HG03457 (cell line): Measurements from ENCODE around the gene MAGI2.

ENCODE experiments used
- ATAC-seq: cut with Tn5 transposase; IDR thresholded peaks from one replicate; pipeline ENCODE4 v1.9.1; 2021; ENCODE audit warnings: moderate number of reproducible peaks; ENCODE audit not compliant: unreplicated experiment

The MAGI2 gene

GRCh38 chr7:78448911-78449310 is 1004.6 kb downstream of the MAGI2 start:
- no peak for ATAC-seq

GRCh38 chr7:78444267-78444666 is 1009.2 kb downstream of the MAGI2 start:
- ATAC-seq: no peak

- ATAC-seq: no peak
These were observed 1009.7 kb downstream of the MAGI2 start for GRCh38 chr7:78443811-78444210.

- no peak for ATAC-seq
These were observed 1011.7 kb downstream of the MAGI2 start for GRCh38 chr7:78441737-78442136.

GRCh38 chr7:78438433-78438832 is 1015.0 kb downstream of the MAGI2 start:
- no peak for ATAC-seq

GRCh38 chr7:78437118-78437517 is 1016.3 kb downstream of the MAGI2 start:
- ATAC-seq: no peak

GRCh38 chr7:78435355-78435754 is 1018.1 kb downstream of the MAGI2 start:
- ATAC-seq: no peak

- ATAC-seq: no peak
These were observed 1019.2 kb downstream of the MAGI2 start for GRCh38 chr7:78434281-78434680.

GRCh38 chr7:78433421-78433820 is 1020.0 kb downstream of the MAGI2 start:
- ATAC-seq: no peak

- ATAC-seq: no peak
These were observed 1023.6 kb downstream of the MAGI2 start for GRCh38 chr7:78429878-78430277.

- no peak for ATAC-seq
These were observed 1026.3 kb downstream of the MAGI2 start for GRCh38 chr7:78427209-78427608.

- ATAC-seq: no peak
These were observed 1033.5 kb downstream of the MAGI2 start for GRCh38 chr7:78420001-78420400.

- ATAC-seq: no peak
These were observed 1036.2 kb downstream of the MAGI2 start for GRCh38 chr7:78417180-78417853.

- no peak for ATAC-seq
These were observed 1039.9 kb downstream of the MAGI2 start for GRCh38 chr7:78413568-78413967.

- ATAC-seq: no peak
These were observed 1041.1 kb downstream of the MAGI2 start for GRCh38 chr7:78412216-78412858.

- ATAC-seq: no peak
These were observed 1046.4 kb downstream of the MAGI2 start for GRCh38 chr7:78407031-78407430.

- no peak for ATAC-seq
These were observed 1046.9 kb downstream of the MAGI2 start for GRCh38 chr7:78406531-78406930.

GRCh38 chr7:78402096-78402495 is 1051.4 kb downstream of the MAGI2 start:
- no peak for ATAC-seq

- no peak for ATAC-seq
These were observed 1053.4 kb downstream of the MAGI2 start for GRCh38 chr7:78400038-78400437.

- no peak for ATAC-seq
These were observed 1054.3 kb downstream of the MAGI2 start for GRCh38 chr7:78399033-78399769.

GRCh38 chr7:78398576-78398975 is 1054.9 kb downstream of the MAGI2 start:
- no peak for ATAC-seq

GRCh38 chr7:78398081-78398480 is 1055.4 kb downstream of the MAGI2 start:
- no peak for ATAC-seq
